Activated CD4-positive, CD25-positive, alpha-beta regulatory T cell treated with anti-CD3 and anti-CD28 coated beads, Interleukin-2, amount 50 U/mL, for 72 hours (primary cell): ENCODE results near the gene SFT2D3.
"Not testable (repeated sequence)": the region's sequence is repeated elsewhere in the genome, so short reads cannot be mapped to it uniquely, and the experiment has no call there.

Source experiments
- DNase-seq: peaks from one replicate; pipeline ENCODE4 v3.0.0; 2021

The SFT2D3 gene

GRCh38 chr2:127712999-127713398 is 11.7 kb downstream of the SFT2D3 start:
- DNase-seq: no peak

DNA sequence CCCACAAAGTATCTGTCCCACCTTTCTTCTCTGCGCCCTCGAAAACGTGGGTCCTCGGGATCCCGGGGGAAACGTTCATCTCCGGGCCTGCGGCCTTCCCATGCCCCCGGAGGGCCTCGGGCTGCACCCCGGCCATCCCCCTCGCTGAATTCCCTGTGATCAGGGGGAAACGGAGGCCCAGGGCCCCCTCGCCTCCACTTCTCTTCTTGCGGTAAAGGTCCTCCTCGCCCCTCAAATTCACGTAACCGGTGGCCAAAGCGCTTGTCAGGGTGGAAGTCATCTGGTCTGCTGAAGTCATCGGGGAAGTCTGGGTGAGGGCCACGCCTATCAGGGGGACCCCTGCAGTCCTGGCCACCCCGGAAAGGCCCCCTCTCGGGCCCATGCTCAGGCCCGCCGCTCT is 12.3 kb downstream of the SFT2D3 start:
- no peak for DNase-seq

DNA sequence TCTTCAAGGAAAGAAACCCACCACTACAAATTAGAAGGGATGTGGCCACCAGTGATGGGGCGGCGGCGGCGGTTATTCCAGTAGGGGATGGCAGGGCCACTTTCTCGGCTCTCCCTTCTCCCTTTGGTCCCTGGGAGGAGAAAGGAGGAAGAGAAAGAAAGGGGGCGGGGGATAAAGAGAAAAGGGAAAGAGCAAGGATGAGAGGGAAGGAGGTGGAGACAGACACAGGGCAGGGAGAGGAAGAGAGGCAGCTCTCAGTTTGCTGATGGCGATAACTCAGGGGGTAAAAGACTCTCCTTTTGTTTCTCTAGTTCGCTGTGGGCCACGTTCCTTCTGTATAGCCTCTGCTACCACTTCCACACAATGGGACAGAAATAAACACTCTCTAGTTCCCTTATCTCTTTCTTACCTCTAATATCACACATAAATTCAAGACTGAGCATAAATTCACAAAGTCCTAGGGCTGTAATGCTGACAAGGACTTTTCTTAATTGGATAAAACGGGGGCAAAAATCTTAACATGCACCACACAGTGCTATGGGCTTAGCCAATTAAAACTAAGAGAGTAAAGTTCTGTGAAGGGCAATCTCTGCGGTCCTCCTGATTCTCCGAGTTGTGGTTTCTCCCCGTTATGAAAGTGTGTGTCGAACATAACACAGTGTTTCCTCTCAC is 14.6 kb downstream of the SFT2D3 start:
- DNase-seq: no peak

DNA sequence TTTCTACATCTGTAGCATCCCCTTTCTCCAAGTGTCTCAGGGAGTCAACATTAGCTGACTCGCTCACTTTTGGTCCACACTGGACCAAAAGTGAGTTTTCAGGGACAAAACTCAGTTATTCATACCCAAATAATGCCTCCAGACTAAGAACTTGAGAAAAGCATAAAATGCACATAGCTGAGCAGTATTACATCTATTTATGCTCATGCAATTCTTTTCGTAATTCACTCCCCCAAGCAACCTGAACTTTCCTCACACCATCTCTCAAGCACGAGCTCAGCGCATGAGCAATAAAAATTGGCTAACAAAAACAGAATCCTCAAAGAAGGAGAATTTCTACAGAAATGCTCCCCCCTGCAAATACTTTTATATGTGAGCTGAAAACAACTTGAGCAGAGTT is 17.0 kb downstream of the SFT2D3 start:
- DNase-seq: no peak

DNA sequence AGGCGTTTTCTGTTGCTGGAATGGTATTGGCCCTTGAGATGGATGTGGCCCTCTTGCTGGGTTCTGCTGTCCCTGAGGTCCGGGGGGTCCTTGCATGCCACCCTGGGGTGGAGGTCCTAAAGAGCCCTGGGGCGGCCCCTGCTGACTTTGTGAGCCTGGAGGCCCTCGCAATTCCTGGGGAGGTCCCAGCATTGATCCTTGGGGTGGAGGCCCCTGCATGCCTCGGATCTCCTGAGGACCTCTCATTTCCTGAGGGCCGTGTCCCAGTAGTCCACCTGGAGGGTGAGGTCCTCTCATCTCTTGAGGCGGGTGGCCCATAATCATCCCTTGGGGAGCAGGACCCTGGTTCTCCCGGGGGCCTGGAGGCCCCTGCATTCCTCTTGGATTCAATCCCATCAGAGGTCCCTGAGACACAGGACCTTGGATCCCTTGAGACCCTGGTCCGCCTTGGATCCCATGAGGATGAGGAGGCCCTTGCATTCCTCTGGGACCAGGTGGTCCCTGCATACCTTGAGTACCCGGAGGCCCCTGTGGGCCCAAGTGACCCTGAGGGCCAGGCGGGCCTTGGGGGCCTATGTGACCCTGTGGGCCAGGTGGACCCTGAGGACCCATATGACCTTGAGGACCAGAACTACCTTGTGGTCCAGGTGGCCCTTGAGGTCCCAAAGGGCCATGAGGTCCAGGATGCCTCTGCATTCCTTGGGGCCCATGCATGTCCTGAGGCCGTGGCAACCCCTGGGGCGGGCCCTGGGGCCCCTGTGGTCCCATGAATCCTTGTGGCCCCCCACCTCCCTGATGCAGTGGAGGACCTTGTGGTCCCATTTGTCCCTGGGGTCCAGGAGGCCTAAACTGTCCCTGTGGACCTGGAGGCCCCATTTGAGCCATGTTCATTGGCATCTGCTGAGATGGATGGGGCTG is 18.3 kb downstream of the SFT2D3 start:
- DNase-seq: no peak

DNA sequence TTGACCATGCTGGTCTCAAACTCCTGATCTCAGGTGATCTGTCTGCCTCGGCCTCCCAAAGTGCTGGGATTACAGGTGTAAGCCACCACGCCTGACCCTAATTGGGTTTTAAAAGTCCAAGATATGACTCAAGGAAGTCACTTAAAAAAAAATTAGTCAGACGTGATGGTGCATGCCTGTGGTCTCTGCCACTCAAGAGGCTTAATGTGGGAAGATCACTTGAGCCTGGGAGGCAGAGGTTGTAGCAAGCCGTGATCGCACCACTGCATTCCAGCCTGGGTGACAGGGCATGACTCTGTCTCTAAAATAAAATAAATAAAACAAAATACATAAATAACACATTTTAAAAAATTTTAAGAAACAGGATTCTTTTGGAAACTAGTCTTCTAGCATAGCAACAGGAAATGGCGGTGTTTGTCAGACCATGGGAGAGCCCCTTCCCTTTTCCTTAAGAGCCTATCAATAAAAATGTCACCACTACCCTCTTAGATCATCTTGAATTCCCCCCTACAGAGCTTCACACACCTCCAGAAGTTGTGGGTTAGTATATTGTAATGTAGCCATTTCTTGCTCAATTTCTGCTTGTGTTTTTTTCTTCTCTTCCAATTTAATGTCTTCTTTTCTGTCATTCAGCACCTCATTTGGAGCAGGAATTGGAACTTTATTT is 20.1 kb downstream of the SFT2D3 start:
- no peak for DNase-seq

- DNase-seq: no peak
Measured at GRCh38 chr2:127721978-127722355, 20.7 kb downstream of the SFT2D3 start.

DNA sequence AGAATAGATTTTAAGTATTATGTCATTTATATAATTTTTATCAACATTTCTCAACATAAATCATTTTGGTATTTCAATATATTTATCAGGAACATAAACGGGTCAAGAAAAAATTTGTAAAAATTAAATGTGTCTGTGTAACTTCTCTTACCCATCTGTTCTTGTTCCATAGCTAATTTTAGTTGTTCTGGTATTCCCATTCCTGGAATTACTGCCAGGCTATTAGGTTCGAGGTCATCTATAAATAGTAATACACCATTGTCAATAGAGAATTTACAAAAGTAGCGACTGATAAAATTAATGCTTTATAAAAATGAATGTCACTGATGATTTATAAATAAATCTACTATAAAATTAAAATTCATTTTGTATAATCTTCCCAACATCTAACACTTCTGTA is 21.5 kb downstream of the SFT2D3 start:
- DNase-seq: no peak

DNA sequence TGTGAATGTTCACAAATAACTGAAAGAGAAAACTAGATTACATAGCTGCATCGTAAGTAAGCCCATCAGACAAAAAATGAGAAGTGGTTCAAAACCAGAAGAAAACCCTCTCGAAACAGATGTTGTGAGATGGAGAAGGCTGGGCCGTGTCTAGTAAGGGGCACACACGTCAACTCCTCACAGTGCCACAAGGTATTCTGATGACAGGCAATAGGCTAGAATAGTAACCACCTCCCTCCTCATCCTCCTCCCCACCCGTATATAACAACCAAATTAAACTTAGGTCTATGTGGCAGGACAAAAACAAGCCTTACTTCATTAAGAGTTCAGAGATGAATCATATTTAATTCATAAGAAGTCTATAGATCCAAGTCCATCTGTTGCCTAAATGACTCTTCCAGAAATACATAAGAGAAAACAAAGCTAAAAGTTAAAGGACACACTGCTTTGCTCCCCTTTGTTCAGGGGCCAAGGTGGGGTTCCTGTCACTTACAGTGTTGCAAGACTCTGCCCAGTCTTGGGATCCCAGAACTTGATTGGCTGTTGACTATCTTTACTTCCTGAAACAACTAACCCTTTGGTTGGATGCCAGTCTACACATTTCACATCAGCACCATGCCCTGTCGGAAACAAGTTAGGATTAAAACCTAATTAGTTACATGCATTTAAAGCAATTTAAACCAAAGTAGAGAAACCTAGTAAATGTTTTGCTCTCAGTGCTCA is 25.0 kb downstream of the SFT2D3 start:
- no peak for DNase-seq

DNA sequence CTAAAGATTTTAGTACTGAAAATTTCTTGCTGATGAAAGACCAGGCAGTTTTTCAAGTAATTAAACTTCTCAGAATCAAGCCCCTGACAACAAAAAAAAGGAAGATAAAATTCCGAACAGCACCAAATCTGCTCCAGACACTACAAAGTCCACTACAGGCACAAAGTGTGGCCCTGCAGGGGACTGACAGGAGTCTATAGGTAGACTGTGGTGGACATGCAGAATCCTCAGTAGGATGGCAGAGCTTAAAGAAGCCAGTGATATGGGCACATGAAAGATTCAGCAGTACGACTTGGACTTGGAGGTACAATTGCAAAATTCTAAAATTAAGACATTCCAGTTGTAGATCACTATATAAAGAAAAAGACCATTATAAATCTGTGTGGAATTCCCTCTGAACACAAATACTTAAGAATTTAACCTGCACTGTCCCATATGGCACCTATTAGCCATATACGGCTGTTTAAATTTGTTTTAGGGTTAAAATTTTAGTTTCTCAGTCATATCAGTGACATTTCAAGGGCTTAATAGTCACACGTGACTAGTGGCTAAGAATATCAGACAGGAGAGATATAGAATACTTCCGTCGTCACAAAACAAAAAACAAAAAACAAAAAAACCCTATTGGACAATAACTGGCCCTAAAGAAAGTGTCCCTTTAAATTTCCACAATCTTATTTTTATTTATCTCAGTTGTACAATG is 32.0 kb downstream of the SFT2D3 start:
- no peak for DNase-seq

DNA sequence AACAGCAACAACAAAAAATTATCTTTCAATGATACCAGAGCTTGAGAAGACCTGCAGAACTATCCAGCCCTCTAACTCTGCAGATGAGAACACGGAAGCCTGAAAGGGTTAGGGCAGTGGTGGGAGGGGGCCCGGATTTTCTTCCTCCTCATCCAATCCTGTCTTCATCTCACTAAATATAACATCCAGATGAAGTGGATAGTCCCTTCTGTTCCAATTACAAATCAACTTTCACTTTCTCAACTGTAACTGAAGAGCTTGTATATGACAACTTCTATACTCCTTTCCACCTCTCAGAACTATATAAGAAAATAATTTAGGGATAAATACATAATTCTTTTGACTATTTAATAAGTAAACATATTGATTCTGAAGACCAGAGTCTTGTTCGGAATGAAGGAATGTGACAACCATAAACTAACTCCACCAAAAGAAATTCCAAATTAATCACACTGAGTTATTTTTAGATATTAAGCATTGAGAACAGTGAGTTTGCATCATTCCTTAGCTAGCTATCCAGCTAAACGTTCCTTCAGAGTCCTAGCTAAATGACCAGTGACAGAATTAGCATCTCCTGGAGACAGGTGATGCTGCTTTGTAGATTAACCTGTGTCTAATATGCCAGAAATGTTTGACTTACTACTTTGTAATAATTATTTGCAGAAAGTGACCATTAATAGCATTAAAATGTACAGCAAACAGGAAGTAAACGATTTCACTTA is 32.7 kb downstream of the SFT2D3 start:
- no peak for DNase-seq

GRCh38 chr2:127735044-127735443 is 33.7 kb downstream of the SFT2D3 start:
- DNase-seq: no peak

GRCh38 chr2:127735537-127736399 is 34.5 kb downstream of the SFT2D3 start:
- DNase-seq: no peak

DNA sequence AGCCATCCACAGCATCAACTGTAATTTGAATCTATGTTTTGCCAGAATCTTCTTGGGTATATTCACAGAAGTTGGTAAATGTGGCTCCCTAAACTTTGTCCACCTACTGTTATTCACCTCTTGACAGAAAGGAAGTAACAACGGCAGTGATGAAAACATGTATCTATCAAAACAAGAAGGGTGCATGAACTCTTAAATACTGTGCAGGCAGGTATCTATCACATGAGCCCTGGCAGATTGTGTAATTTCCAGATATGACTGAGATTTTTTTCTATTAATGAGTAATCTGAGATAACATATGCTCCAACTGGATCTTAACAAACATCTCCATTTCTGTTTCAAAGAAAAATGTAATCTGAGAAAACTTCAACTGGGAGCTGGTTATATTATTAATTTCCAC is 36.6 kb downstream of the SFT2D3 start:
- DNase-seq: no peak

GRCh38 chr2:127739800-127740199 is 38.5 kb downstream of the SFT2D3 start:
- DNase-seq: no peak

DNA sequence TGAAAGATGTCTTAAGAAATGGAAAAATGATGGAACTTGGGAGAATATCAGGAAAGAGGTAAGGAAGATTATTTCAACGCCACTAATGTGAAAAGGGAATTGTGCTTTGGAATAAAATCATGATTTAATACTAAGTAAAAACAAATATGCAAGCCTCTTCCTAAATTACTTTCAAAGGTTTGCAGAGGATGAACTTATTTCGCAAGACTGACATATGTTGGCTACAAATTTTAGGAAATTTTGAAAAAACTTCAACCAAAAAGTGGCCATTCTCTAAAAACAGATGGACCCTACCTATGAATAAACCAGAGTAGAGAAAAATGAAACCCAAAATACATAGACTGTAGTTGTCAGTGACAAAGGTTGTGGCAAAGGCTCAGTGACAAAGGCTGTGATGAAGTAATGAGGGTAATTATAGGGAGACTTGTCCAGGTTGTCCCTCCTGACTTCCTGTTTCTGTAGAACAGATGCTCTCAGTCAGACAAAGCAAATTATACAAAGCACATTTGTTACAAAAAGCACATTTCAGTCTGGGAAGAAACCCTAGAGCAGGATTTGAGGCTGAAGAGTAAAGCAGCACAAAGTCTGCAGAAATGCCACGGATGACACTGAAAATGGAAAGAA is 39.5 kb downstream of the SFT2D3 start:
- DNase-seq: no peak

GRCh38 chr2:127743477-127744026 is 42.3 kb downstream of the SFT2D3 start:
- no peak for DNase-seq

- DNase-seq: no peak
Measured at GRCh38 chr2:127747621-127748020, 46.3 kb downstream of the SFT2D3 start.

DNA sequence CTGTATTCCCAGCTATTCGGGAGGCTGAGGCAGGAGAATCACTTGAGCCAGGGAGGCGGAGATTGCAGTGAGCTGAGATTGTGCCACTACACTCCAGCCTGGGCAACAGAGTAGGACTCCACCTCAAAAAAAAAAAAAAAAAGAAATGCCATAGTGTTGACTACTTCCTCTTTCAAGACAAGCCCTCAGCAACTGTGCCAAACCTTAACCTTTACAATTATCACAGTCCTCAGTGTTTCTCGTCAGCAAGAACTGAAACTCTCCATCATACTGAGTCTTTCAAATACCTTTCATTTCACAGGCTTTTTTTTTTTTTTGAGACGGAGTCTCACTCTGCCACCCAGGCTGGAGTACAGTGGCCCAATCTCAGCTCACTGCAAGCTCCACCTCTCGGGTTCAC is 48.2 kb downstream of the SFT2D3 start:
- not testable (repeated sequence) for DNase-seq

- no peak for DNase-seq
Measured at GRCh38 chr2:127753374-127753773, 52.1 kb downstream of the SFT2D3 start.
